SK-N-MC (cell line): ENCODE results near the gene PTGER1.

Experiments used
- DNase-seq: peaks from one replicate; pipeline ENCODE4 v3.0.0-alpha.2; 2011; ENCODE audit warnings: low read depth, low spot score
- H3K27ac ChIP-seq: fragments of 200-600 bp; sonication (generic); 2 replicates; pipeline ENCODE4 v1.5.1; 2016; ENCODE audit warnings: mixed run types
- H3K36me3 ChIP-seq: fragments of 200-600 bp; sonication (generic); 2 replicates; pipeline ENCODE4 v1.6.1; 2017; ENCODE audit warnings: antibody characterized with exemption, low read length, mixed read lengths; ENCODE audit not compliant: insufficient read depth
- H3K4me3 ChIP-seq: fragments of 200-600 bp; sonication (generic); 2 replicates; pipeline ENCODE4 v1.5.1; 2016
- H3K9ac ChIP-seq: fragments of 200-600 bp; sonication (generic); 2 replicates; pipeline ENCODE4 v1.8.0; 2017; ENCODE audit warnings: mixed run types, mixed read lengths; ENCODE audit not compliant: insufficient read length
- H3K9me3 ChIP-seq: fragments of 200-600 bp; sonication (generic); 2 replicates; pipeline ENCODE4 v1.6.1; 2017; ENCODE audit warnings: low read depth, mild to moderate bottlenecking, antibody characterized with exemption, low read length, moderate library complexity, mixed read lengths
- EZH2 ChIP-seq: fragments of 200-600 bp; sonication (generic); IDR thresholded peaks from one replicate; pipeline ENCODE4 v1.6.1; 2017; ENCODE audit warnings: antibody characterized with exemption
- FOXP2 ChIP-seq: optimal IDR thresholded peaks from 2 replicates; pipeline ENCODE3; 2011; ENCODE audit warnings: mild to moderate bottlenecking, moderate library complexity; ENCODE audit not compliant: insufficient read depth; ENCODE audit errors: extremely low read length, control extremely low read depth
- POLR2AphosphoS5 ChIP-seq: IDR thresholded peaks from 2 replicates; pipeline ENCODE4 v1.6.1; 2012; ENCODE audit warnings: mild to moderate bottlenecking, low read depth, low read length, borderline replicate concordance

PTGER1 gene

DNA sequence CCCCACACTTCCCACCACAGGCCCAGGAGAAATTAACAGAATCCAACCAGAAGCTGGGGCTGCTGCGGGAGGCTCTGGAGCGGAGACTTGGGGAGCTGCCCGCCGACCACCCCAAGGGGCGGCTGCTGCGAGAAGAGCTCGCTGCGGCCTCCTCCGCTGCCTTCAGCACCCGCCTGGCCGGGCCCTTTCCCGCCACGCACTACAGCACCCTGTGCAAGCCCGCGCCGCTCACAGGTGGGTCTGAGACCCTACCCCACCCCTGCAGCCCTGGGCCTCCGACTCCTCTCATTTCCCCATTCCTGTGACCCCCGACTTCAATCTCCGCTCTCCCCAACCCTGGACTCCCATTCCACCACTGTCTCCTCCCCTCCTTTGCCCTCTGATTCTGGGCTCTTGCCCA is 24.3 kb downstream of the PTGER1 start:
- DNase-seq: no peak
- Histone ChIP-seq H3K9me3 (no peaks in the 10 kb centered on the region), H3K4me3 (no peak overlapping the region), H3K9ac (no peak overlapping the region), H3K36me3 (peaks cover 48% of the 10 kb centered on the region; the same call in 1 of the 2 replicates), H3K27ac (no peak overlapping the region)
- TF ChIP-seq EZH2 (no peak), FOXP2 (no peak), POLR2AphosphoS5 (no peak)

DNA sequence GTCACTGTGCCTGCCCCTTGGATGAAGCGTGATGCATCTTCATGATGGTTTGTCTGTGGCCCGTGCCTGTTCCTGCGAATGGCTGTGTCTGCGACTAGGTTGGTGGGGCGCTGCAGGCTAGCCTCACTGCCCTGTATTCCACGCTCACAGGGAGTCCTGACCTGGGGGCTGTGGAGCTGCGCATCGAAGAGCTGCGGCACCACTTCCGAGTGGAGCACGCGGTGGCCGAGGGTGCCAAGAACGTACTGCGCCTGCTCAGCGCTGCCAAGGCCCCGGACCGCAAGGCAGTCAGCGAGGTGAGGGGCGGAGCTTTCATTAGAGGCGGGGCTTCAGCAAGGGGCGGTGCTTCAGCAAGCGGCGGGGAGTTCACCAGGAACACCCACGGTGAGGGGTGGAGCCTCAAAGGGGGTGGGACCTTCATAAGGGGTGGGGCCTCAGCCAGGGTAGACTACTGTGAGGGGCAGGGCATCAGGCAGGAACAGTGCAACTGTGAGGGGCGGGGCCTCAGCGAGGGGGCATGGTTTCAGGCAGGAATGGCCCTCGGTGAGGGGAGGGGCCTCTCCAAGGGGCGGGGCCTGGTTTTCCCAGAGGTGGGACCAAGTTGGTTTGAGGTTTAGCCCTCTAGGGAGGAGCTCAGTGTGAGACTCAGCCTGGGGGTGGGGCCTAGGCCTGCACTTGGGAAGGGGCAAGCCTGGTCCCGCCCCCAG is 24.8 kb downstream of the PTGER1 start:
- Histone ChIP-seq H3K27ac (no peak overlapping the region), H3K4me3 (no peak overlapping the region), H3K36me3 (peaks cover 48% of the 10 kb centered on the region; the same call in 1 of the 2 replicates), H3K9ac (no peak overlapping the region), H3K9me3 (no peaks in the 10 kb centered on the region)
- TF ChIP-seq FOXP2 (no peak), EZH2 (no peak), POLR2AphosphoS5 (no peak)
- peak; percentile 40 for DNase-seq

DNA sequence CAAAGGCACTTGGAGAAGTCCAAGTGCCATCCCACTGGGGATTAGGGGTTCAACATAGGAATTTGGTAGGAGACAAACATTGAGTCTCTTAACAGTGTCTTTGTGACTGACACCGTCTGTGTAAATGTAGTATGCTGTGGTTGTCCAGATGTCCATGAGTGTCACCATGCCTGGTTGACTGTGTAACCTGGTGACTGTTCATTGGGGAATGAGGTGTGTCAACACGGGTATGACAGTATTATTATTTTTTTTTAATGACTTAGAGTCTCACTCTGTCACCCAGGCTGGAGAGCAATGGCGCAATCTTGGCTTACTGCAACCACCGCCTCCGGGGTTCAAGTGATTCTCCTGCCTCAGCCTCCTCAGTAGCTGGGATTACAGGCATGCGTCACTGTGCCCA is 25.8 kb downstream of the PTGER1 start:
- Histone ChIP-seq H3K9me3 (no peaks in the 10 kb centered on the region), H3K9ac (no peak overlapping the region), H3K4me3 (no peak overlapping the region), H3K27ac (no peak overlapping the region), H3K36me3 (peaks cover 53% of the 10 kb centered on the region; the same call in 1 of the 2 replicates)
- no peak for DNase-seq
- TF ChIP-seq FOXP2: no peak
- TF ChIP-seq POLR2AphosphoS5: no peak
- no peak for TF ChIP-seq EZH2

DNA sequence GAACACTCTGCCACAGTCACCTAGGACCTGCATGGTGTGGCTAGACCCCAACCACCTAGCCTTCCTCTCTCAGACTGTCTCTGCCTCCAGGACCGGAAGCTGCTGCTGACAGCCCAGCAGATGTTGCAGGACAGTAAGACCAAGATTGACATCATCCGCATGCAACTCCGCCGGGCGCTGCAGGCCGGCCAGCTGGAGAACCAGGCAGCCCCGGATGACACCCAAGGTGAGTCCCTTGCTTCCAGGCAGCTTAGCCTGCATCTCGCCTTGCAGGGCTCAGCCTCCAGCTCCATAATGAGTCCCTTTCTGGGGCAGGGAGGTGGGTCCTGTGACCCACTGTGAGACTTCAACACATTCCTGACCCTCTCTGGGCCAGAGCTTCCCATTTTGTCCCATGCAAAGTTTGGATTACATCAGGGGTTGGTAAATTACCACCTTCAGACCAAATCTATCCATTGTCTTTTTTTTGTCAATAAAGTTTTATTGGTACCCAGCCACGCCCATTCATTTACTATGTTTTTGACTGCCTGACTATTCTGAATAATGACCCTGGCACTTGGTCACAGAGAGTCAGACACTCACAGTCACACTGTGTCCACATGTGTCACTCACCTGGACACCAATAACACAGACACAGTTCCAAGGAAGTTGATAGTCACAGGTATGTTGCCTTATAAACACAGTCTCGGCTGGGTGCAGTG is 28.7 kb downstream of the PTGER1 start:
- H3K27ac ChIP-seq: no peak overlapping the region
- no peak overlapping the region for H3K9ac ChIP-seq
- peaks cover 63% of the 10 kb centered on the region; the same call in 1 of the 2 replicates for H3K36me3 ChIP-seq
- H3K9me3 ChIP-seq: no peaks in the 10 kb centered on the region
- TF ChIP-seq FOXP2: no peak
- no peak for TF ChIP-seq POLR2AphosphoS5
- no peak for TF ChIP-seq EZH2
- H3K4me3 ChIP-seq: no peak overlapping the region
- no peak for DNase-seq

DNA sequence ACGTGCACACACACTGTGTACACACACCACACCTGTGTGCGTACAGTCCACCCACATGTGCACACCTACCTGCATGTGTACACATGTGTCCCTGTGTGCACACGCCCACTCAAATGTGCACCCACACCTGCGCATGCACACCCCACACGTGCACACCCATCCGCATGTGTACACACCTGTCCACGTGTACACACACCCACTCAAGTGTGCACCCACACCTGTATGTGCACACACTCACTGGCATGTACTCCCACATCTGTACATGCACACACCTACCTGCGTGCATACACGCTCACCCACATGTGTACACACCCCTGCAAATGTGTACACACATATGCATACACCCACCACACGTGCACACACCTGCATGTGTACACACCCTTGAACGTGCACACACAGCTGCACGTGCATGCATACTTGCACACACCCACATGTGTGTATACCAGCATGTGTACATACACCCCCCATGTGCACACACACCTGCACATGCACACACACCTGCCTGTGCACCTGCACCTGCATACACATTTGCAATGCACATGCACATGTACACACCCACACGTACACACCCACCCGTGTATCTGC is 31.4 kb downstream of the PTGER1 start:
- H3K36me3 ChIP-seq: peaks cover 49% of the 10 kb centered on the region; the same call in 1 of the 2 replicates
- no peak for DNase-seq
- TF ChIP-seq POLR2AphosphoS5 (no peak), FOXP2 (no peak), EZH2 (no peak)
- H3K9me3 ChIP-seq: no peaks in the 10 kb centered on the region
- no peak overlapping the region for H3K4me3 ChIP-seq
- H3K27ac ChIP-seq: no peak overlapping the region
- H3K9ac ChIP-seq: no peak overlapping the region

DNA sequence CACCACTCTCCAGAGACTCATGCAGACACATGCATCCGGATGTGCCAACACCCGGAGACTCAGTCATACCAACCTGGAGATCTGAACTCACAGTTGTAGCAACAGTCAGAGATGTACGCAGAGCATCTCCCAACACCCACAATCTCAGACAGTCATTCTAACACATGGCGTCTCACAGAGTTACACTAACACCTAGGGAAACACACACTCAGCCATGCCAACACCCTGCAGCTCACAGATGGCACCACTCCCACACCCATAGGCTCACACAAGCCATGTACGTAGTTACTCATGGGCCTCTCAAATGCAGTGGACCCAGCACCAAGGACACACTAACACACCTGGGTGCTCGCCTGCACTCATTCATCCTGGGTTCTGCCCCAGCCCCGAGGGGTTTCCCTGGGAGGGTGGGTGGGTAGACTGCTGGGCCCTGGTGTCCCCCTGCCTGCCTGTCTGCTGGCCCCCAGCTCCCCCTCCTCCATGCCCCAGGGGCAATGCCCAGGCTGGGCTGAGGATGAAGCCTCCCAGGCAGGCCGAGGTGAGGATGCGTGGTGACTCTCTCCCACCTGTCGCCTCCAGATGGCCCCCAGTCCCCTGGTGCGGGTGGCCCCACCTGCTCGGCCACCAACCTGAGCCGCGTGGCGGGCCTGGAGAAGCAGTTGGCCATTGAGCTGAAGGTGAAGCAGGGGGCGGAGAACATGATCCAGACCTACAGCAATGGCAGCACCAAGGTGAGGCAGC is 32.1 kb downstream of the PTGER1 start:
- no peak overlapping the region for H3K9ac ChIP-seq
- TF ChIP-seq FOXP2: no peak
- no peak for TF ChIP-seq POLR2AphosphoS5
- no peak for TF ChIP-seq EZH2
- no peak overlapping the region for H3K4me3 ChIP-seq
- H3K36me3 ChIP-seq: peaks cover 42% of the 10 kb centered on the region; the same call in 1 of the 2 replicates
- no peak for DNase-seq
- H3K9me3 ChIP-seq: no peaks in the 10 kb centered on the region
- no peak overlapping the region for H3K27ac ChIP-seq

DNA sequence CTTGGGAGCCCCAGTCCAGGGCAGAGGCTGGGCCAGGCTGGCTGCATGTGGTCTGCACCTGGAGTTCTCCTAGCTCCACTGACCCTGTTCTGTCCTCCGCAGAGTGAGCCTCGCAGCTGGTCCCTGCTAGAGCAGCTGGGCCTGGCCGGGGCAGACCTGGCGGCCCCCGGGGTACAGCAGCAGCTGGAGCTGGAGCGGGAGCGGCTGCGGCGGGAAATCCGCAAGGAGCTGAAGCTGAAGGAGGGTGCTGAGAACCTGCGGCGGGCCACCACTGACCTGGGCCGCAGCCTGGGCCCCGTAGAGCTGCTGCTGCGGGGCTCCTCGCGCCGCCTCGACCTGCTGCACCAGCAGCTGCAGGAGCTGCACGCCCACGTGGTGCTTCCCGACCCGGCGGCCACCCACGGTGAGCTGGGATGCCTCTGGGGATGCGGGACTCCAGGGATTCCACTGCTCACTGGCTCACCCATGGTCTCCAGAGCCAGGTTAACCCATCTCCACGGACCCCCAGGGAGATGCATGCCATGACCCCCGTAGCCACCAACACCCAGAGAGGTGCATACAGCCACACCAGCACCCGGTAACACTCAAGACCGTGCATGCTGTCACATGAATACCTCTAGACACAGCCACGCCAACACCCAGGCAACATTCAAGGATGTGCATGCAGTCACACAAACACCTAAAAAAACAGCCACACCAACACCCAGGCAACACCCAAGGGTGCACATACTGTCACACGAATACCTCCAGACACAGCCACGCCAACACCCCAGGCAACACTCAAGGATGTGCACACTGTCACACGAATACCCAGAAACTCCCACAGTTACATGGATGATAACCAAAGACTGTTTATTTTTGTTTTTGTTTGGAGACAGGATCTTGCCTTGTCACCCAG is 33.9 kb downstream of the PTGER1 start:
- Histone ChIP-seq H3K9ac (no peak overlapping the region), H3K4me3 (no peak overlapping the region), H3K9me3 (no peaks in the 10 kb centered on the region), H3K27ac (no peak overlapping the region), H3K36me3 (peaks cover 31% of the 10 kb centered on the region; the same call in 1 of the 2 replicates)
- TF ChIP-seq POLR2AphosphoS5: no peak
- no peak for TF ChIP-seq EZH2
- no peak for TF ChIP-seq FOXP2
- no peak for DNase-seq
